ENCODE data around the gene VEZT.

DNA sequence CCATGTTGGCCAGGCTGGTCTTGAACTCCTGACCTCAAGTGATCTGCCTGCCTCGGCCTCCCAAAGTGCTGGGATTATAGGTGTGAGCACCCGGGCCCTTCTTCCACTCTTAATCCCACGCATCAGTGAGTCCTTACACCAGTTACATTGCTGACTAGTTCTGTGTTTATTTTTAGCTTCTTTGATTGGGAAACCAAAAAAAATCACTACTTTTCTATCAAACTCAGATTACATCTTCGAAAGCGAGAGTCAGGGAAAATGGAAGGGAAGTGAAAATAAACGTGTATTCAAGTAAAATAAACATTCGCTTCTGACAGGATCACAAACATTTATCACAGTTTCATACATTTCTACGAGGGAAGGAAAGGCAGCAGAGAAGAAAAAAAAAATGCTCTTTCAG, 32.5 kb upstream of the VEZT start:
- TF ChIP-seq FOXA1 (IDR thresholded peaks at IDR 0.05): no peak
- TF ChIP-seq FOXM1 (IDR thresholded peaks at IDR 0.05; ENCODE audit: borderline replicate concordance): no peak
- no peak for TF ChIP-seq TARDBP (IDR thresholded peaks at IDR 0.05)
- TF ChIP-seq, protein P1, sequence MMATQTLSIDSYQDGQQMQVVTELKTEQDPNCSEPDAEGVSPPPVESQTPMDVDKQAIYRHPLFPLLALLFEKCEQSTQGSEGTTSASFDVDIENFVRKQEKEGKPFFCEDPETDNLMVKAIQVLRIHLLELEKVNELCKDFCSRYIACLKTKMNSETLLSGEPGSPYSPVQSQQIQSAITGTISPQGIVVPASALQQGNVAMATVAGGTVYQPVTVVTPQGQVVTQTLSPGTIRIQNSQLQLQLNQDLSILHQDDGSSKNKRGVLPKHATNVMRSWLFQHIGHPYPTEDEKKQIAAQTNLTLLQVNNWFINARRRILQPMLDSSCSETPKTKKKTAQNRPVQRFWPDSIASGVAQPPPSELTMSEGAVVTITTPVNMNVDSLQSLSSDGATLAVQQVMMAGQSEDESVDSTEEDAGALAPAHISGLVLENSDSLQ (IDR thresholded peaks at IDR 0.05): no peak
- TF ChIP-seq FOXK2 (IDR thresholded peaks at IDR 0.05): no peak
- no peak for TF ChIP-seq ZNF384 (IDR thresholded peaks at IDR 0.05)
- TF ChIP-seq ARNT (IDR thresholded peaks at IDR 0.05): no peak
